IPS-18c (cell line): Measurements from ENCODE around the gene TMA7.
"Not testable (repeated sequence)": the region's sequence is repeated elsewhere in the genome, so short reads cannot be mapped to it uniquely, and the experiment has no call there.

ENCODE experiments used
- H3K4me3 ChIP-seq: 2 replicates; pipeline ENCODE4 v1.7.0; 2013; ENCODE audit warnings: low read depth, mild to moderate bottlenecking, low read length, moderate library complexity; ENCODE audit not compliant: insufficient read depth
- H3K9me3 ChIP-seq: one replicate; pipeline ENCODE4 v1.6.1; 2013; ENCODE audit warnings: mild to moderate bottlenecking, low read length, moderate library complexity; ENCODE audit not compliant: control insufficient read depth, insufficient read depth

The TMA7 gene

DNA sequence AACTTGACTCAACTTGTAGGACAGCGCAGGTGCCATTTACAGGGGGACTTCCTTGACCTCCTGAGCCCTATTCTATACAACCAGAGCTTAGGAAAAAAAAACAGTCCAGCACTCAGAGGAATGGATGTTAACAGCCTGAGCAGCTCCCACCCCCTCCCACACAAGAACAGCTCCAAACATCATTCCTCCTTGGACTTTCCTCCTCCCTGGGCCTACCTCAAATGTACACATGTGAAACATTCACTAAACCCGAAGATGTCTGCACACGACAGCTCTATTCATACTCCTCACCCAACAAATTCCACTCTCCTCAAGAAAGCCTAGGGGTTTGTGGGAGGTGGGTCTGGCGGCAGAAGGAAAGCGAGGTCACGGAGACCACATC lies 6.0 kb downstream of the TMA7 start:
- Histone ChIP-seq H3K4me3 (peak overlapping the region; percentile 99), H3K9me3 (no peaks in the 10 kb centered on the region)

DNA sequence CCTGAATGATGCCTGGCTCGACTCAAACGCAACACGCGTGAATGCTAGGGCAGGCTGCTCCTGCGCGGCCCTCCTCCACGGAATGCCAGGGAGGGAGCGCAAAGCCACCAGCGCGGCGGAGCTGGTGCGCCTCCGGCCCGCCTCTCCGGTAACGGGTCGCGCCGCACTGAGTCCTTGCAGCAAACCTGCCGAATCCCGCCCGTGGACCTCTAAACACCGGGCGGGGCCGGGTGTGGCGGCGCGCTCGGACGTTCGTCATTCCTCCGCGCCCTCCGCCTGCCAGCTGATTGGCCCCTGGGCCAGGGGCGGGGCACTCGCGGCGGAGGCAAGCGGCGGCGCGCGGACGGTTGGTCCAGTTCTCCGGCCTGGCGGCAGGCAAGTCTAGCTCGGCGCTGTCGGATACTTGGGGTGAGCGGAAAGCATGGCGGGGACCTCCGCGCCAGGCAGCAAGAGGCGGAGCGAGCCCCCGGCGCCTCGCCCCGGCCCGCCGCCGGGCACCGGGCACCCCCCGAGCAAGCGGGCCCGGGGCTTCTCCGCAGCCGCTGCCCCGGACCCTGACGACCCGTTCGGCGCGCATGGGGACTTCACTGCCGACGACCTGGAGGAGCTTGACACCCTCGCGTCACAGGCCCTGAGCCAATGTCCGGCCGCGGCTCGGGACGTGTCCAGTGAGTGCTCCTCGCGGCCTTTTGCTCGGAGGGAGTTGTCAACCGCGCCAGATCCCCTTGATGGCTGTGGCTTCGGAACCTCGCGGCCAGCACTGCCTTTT lies 6.6 kb downstream of the TMA7 start, which contains the start of gene ATRIP:
Gene ATRIP (plus strand): TSS at position 313 of the 769 bp plus-strand sequence. CDS start 109 bp downstream, at position 422.
- H3K9me3 ChIP-seq = no peaks in the 10 kb centered on the region
- H3K4me3 ChIP-seq = peak within 1 kb of the TSS; percentile 99

DNA sequence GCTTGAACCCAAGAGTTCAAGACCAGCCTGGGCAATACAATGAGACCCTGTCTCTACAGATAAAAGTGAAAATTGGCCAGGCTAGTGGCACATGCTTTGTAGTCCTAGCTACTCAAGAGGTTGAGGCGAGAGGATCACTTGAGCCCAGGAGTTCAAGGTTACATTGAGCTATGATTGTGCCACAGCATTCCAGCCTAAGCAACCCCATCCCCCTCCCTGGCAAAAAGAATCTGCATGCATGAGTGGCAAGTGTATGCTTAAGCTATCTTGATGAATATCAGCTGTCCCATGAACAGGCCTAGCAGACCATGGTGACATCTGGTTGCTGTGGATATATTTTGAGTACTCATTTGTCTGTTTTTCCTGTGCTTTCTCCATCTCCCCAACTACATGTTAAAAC lies 11.2 kb downstream of the TMA7 start:
- Histone ChIP-seq H3K4me3 (no peak overlapping the region), H3K9me3 (no peaks in the 10 kb centered on the region)

DNA sequence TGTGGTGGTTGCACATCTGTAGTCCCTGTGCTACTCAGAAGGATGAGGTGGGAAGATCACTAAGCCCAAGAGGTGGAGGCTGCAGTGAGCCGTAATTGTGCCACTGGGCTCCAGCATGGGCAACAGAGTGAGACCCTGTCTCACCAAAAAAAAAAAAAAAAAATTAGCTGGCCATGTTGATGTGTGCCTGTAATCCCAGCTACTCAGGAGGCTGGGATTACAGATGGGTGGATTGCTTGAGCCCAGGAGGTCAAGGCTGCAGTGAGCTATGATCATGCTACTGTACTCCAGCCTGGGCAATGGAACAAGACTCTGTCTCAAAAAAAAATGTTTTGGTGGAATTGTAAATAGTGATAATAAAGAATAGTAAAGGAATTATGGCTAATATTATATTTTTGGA lies 16.4 kb downstream of the TMA7 start:
- H3K9me3 ChIP-seq = no peaks in the 10 kb centered on the region
- no peak overlapping the region for H3K4me3 ChIP-seq

DNA sequence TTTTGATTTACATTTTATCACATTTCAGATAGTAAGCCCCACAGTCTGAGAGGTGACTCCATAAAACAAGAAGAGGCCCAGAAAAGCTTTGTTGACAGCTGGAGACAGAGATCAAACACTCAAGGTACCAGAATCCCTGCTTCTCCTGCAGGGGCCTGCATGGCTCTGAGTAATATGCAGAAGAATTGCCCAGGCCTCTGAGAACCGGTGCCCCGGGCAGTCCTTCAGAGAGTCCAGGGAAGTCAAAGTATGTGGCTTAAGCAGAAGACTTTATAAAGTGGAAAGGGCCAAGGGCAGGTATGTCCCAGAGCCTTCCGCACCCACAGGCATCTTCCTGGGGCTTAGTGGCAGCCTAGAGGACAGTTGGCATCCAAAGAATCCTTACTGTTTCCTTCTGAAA lies 19.3 kb downstream of the TMA7 start:
- H3K9me3 ChIP-seq = no peaks in the 10 kb centered on the region
- no peak overlapping the region for H3K4me3 ChIP-seq

DNA sequence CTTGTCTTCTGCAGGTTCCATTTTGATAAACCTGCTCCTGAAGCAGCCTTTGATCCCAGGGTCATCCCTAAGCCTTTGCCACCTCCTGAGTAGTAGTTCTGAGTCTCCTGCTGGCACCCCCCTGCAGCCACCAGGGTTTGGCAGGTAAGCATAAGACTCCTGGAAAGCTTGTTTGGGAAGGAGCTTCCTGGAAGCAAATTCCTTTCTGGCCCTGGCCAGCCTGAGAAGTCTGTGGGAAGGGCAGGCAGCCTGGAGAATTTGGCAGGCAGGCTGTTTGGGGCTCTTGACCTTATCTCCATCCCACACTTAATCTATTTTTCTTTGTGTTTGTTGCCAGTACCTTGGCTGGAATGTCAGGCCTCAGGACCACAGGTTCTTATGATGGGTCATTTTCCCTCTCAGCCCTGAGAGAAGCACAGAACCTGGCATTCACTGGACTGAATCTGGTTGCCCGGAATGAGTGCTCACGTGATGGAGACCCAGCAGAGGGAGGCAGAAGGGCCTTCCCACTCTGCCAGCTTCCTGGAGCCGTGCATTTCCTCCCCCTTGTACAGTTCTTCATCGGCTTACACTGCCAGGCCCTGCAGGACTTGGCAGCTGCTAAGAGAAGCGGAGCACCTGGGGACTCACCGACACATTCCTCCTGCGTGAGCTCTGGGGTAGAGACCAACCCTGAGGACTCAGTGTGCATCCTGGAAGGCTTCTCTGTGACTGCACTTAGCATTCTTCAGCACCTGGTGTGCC lies 19.9 kb downstream of the TMA7 start:
- H3K4me3 ChIP-seq = no peak overlapping the region
- no peaks in the 10 kb centered on the region for H3K9me3 ChIP-seq

DNA sequence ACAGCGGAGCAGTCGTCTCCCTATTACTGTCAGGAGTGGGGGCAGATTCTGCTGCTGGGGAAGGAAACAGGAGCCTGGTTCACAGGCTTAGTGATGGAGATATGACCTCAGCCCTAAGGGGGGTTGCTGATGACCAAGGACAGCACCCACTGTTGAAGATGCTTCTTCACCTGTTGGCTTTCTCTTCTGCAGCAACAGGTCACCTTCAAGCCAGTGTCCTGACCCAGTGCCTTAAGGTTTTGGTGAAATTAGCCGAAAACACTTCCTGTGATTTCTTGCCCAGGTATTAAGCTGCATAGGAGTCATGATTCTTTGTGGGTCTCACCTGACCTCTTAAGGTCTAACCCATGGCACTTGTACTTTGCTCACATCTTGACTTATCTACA lies 20.5 kb downstream of the TMA7 start:
- H3K9me3 ChIP-seq = no peaks in the 10 kb centered on the region

DNA sequence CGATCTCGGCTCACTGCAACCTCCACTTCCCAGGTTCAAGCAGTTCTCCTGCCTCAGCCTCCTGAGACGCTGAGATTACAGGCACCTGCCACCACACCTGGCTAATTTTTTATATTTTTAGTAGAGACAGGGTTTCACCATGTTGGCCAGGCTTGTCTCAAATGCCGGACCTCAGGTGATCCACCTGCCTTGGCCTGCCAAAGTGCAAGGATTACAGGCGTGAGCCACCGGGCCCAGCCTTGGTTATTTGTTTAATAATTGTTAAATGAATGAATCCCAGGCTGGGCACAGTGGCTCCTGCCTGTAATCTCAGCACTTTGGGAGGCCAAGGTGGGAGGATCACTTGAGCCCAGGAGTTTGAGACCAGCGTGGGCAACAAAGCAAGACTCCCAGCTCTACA lies 21.7 kb downstream of the TMA7 start:
- H3K4me3 ChIP-seq = not testable (repeated sequence)

More for the DNA sequence above, 20.5 kb downstream of the TMA7 start:
- no peak overlapping the region for H3K4me3 ChIP-seq

DNA sequence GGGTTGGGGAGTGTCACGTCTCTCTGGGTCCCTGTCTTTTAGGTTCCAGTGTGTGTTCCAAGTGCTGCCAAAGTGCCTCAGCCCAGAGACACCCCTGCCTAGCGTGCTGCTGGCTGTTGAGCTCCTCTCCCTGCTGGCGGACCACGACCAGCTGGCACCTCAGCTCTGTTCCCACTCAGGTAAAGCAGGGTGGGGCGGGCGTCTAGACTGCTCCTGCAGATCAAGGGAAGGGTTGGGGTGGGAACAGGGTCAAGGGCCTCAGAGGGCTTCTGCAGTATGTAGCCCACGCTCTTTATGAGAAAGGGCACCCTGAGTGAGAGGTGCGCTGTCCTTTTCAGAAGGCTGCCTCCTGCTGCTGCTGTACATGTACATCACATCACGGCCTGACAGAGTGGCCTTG lies 23.6 kb downstream of the TMA7 start:
- no peak overlapping the region for H3K4me3 ChIP-seq
- H3K9me3 ChIP-seq = no peaks in the 10 kb centered on the region

More for the DNA sequence above, 21.7 kb downstream of the TMA7 start:
- not testable (repeated sequence) for H3K9me3 ChIP-seq

DNA sequence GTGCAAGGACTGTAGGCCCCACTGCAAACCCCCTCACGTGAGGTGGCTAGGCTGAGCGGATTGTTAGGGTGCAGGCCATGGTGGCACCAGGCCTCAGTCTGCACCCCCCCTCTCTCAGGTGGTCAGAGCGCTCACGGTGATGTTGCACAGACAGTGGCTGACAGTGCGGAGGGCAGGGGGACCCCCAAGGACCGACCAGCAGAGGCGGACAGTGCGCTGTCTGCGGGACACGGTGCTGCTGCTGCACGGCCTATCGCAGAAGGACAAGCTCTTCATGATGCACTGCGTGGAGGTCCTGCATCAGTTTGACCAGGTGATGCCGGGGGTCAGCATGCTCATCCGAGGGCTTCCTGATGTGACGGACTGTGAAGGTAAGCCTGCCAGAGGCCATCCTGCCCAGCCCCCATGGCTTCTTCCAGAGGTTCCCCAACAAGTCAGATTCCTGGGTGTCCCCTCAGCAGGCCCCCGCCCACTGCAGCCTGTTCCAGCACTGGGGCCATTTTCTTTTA lies 24.7 kb downstream of the TMA7 start:
- H3K9me3 ChIP-seq = no peaks in the 10 kb centered on the region
- no peak overlapping the region for H3K4me3 ChIP-seq

DNA sequence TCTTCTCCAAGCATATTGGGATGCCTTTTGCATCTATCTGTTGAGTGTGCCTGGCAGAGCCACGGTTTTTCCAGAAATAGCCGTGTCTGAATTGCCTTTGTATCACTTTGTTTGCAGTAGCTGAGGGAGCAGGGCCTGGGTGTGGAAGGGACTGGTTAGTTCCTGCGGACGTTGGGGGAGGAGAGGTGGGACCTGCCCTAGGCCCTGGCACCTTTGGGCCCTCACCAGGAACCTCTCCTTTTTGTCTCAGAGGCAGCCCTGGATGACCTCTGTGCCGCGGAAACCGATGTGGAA lies 25.1 kb downstream of the TMA7 start:
- no peaks in the 10 kb centered on the region for H3K9me3 ChIP-seq
- H3K4me3 ChIP-seq = no peak overlapping the region

DNA sequence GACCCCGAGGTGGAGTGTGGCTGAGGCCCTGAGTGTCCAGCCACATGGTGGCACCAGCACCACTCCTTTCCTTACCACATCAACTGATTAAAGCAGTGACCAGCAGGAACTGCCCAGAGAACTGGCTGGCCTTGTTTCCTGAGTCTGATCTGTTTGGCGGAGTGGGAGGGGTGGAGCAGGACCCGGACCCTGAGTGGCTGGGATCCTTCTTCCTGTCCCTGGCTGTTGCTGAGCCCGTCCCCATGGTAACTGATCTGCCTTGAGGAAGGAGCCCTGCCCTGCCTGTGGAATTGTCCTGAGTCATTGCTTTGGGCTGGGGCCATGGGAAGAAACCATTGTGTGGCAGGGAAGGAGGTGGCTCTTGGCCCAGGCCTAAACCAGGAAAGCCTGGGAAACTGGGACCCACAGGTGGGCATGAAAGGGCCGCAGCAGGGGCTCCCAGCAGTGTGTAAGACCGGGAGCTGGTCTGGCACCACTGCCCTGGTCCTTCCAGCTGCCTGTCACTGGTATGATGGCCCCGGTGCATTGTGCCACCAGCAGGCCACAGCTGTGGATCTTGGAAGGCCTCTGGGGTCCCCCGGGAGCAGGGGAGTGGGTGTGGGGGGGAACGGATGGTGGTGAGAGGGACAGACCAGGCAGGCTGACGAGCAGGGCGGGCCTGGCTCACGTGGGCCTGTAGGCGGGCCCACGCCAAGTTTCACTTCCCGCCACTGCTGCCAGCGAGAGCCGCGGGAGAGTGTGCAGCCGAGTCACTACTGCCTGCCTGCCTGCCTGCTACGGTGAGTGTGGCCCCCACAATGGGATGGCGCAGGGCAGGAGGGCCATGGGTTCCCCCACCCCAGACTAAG lies 25.7 kb downstream of the TMA7 start:
- Histone ChIP-seq H3K9me3 (no peaks in the 10 kb centered on the region), H3K4me3 (peak overlapping the region; percentile 3; the same call in 1 of the 2 replicates)

DNA sequence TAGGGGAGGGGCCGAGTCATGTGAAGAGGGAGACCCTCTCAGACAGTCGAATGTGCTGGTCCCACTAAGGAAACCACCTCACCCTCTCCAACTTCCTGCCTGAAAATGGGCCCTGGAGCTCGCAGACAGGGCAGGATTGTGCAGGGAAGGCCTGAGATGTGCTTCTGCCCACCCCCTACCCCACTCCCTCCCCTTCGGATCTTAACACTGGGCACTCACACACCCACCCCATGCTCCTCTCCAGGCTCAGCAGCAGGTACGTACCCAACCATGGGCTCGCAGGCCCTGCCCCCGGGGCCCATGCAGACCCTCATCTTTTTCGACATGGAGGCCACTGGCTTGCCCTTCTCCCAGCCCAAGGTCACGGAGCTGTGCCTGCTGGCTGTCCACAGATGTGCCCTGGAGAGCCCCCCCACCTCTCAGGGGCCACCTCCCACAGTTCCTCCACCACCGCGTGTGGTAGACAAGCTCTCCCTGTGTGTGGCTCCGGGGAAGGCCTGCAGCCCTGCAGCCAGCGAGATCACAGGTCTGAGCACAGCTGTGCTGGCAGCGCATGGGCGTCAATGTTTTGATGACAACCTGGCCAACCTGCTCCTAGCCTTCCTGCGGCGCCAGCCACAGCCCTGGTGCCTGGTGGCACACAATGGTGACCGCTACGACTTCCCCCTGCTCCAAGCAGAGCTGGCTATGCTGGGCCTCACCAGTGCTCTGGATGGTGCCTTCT lies 26.5 kb downstream of the TMA7 start:
- Histone ChIP-seq H3K9me3 (no peaks in the 10 kb centered on the region), H3K4me3 (no peak overlapping the region)

DNA sequence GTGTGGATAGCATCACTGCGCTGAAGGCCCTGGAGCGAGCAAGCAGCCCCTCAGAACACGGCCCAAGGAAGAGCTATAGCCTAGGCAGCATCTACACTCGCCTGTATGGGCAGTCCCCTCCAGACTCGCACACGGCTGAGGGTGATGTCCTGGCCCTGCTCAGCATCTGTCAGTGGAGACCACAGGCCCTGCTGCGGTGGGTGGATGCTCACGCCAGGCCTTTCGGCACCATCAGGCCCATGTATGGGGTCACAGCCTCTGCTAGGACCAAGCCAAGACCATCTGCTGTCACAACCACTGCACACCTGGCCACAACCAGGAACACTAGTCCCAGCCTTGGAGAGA lies 27.0 kb downstream of the TMA7 start:
- Histone ChIP-seq H3K4me3 (no peak overlapping the region), H3K9me3 (no peaks in the 10 kb centered on the region)

DNA sequence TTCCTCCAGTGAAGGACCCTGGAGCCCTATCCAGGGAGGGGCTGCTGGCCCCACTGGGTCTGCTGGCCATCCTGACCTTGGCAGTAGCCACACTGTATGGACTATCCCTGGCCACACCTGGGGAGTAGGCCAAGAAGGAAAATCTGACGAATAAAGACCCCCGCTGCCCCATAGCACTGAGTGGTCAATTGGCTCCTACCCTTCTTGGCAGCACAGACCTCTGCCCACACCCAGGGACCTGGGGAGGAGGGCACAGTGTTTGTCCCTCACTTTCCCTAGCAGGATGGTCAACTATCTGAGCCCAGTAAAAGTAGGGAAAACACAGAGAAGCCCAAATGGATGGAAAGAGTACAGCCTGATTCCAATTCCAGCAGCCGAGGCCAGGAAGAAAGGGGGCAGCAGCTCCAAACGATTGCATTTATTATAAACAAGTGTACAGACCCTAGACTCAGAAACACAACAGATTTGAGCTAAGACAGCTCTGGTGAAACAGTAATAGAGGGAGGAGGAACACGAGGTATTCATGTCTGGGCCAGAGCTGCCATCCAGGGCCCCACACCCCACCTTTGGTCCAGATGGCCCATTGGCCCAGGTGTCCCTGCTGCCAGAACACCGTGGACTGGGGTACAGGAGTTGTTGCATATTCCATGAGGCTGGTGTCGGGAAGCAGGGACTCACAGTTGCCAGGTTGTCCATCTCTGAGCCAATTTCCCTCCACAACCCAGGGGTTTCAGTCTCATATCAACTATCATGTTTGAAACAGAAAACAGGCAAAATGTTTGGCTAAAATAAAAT lies 27.6 kb downstream of the TMA7 start:
- no peak overlapping the region for H3K4me3 ChIP-seq
- no peaks in the 10 kb centered on the region for H3K9me3 ChIP-seq

DNA sequence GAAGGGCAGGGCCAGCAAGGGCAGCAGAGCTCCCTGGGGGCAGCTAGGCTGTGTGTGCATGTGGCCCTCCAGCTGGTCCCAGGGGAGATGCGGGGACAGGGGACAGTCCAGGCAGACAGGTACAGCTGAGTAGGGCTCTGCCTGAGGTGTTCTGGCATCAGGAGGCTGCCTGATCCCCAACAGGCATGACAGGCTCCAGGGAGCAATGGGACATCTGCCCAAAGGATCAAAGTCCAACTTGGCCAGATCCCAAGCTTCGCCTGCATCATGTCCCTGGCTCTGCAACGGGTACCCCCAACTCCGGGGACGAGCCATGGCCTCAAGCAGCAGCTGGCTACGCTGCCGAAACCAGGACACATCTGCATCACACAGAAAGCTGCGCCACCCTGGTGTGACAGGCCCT lies 28.3 kb downstream of the TMA7 start:
- Histone ChIP-seq H3K9me3 (no peaks in the 10 kb centered on the region), H3K4me3 (no peak overlapping the region)
